Endothelial cell of umbilical vein (primary cell): ENCODE measurements around the gene DNAJB5. TPM values are rescaled to one million over a fixed set of nuclear protein-coding genes. Genes with fewer than 3 reads are reported as not detected.

Experiments
- BruUV-seq: library from RNA; stranded (reverse); fragments of 400-500 nt; replicated peaks from 2 replicates; lab custom pipeline; 2021; lab: Mats Ljungman, UMichigan
- CTCF ChIA-PET: fragments of 300-600, 350-600 bp; sonication (Branson Sonifier 250); formaldehyde crosslinking; loops from one replicate; lab custom pipeline; 2021; ENCODE audit warnings: antibody characterized with exemption, inconsistent platforms; lab: Charles Lee
- POLR2A ChIA-PET: fragments of 300-600, 350-600 bp; sonication (Branson Sonifier 250); formaldehyde crosslinking; loops from one replicate; lab custom pipeline; 2021; ENCODE audit warnings: antibody characterized with exemption, inconsistent platforms; lab: Charles Lee
- DNase-seq: peaks from one replicate; pipeline ENCODE4 v3.0.0-alpha.2; 2011; ENCODE audit warnings: low read depth, low spot score
- FAIRE-seq: peaks from 2 replicates; lab custom pipeline; 2011; peaks lifted over from hg19 to GRCh38; lab: Jason Lieb, UNC
- H2AFZ ChIP-seq: 2 replicates; pipeline ENCODE4 v1.6.0; 2012; ENCODE audit warnings: low read depth, low read length, control low read depth, inconsistent platforms
- H3K27ac ChIP-seq: 2 replicates; pipeline ENCODE4 v1.5.1; 2011; ENCODE audit warnings: low read depth, mild to moderate bottlenecking, control low read depth, low read length, moderate library complexity; ENCODE audit not compliant: insufficient read depth
- H3K27me3 ChIP-seq, 2 experiments: 2 replicates each; pipeline versions ENCODE4 v1.6.0 to v1.6.1; 2011; ENCODE audit warnings: low read length in 2 of 2, mixed read lengths in 1 of 2; ENCODE audit not compliant: control insufficient read depth in 2 of 2, insufficient read depth in 2 of 2
- H3K36me3 ChIP-seq, 2 experiments: 2 replicates in 1 of 2; 3 replicates in 1 of 2; pipeline ENCODE4 v1.5.1; 2011; ENCODE audit warnings: low read length in 2 of 2, mild to moderate bottlenecking in 1 of 2, moderate library complexity in 1 of 2; ENCODE audit not compliant: control insufficient read depth in 2 of 2, insufficient read depth in 2 of 2; ENCODE audit errors: extremely low read depth in 1 of 2
- H3K4me1 ChIP-seq: 3 replicates; pipeline ENCODE4 v1.5.1; 2011; ENCODE audit warnings: mild to moderate bottlenecking, low read length; ENCODE audit not compliant: control insufficient read depth, insufficient read depth; ENCODE audit errors: extremely low read depth
- H3K4me2 ChIP-seq: 2 replicates; pipeline ENCODE4 v1.6.1; 2011; ENCODE audit warnings: low read length, control low read depth, mixed read lengths; ENCODE audit not compliant: insufficient read depth
- H3K4me3 ChIP-seq, 3 experiments: fragments of 200-600 bp in 1 of 3; sonication (generic), shearing (Covaris generic) in 1 of 3; replicated peaks in 1 of 3; 2 replicates each; pipeline ENCODE4 v1.5.1; 2011 to 2016; ENCODE audit warnings: control low read depth in 3 of 3, low read length in 3 of 3, mild to moderate bottlenecking in 2 of 3, inconsistent platforms in 1 of 3, low read depth in 1 of 3, moderate library complexity in 1 of 3; ENCODE audit not compliant: insufficient read depth in 1 of 3
- H3K79me2 ChIP-seq: 2 replicates; pipeline ENCODE4 v1.6.0; 2012; ENCODE audit warnings: low read length, inconsistent platforms; ENCODE audit not compliant: control insufficient read depth, insufficient read depth
- H3K9ac ChIP-seq: replicated peaks from 2 replicates; pipeline ENCODE3; 2011; ENCODE audit warnings: low read length, control low read depth; ENCODE audit not compliant: insufficient read depth; ENCODE audit errors: extremely low read depth
- H3K9me1 ChIP-seq: replicated peaks from 3 replicates; pipeline ENCODE4 v1.6.0; 2011; ENCODE audit warnings: mild to moderate bottlenecking, low read length; ENCODE audit not compliant: control insufficient read depth, insufficient read depth; ENCODE audit errors: extremely low read depth
- H3K9me3 ChIP-seq: replicated peaks from 2 replicates; pipeline ENCODE4 v1.5.1; 2012; ENCODE audit warnings: low read length, inconsistent platforms; ENCODE audit not compliant: control insufficient read depth, insufficient read depth
- H4K20me1 ChIP-seq: replicated peaks from 2 replicates; pipeline ENCODE3; 2011; ENCODE audit warnings: mild to moderate bottlenecking, low read length; ENCODE audit not compliant: control insufficient read depth, insufficient read depth; ENCODE audit errors: extremely low read depth
- EZH2 ChIP-seq: IDR thresholded peaks from 2 replicates; pipeline ENCODE4 v1.6.1; 2012; ENCODE audit warnings: borderline replicate concordance, low read depth, mild to moderate bottlenecking, moderate library complexity, low read length, inconsistent platforms; ENCODE audit not compliant: severe bottlenecking
- FOS ChIP-seq: IDR thresholded peaks from 2 replicates; pipeline ENCODE4 v1.6.1; 2011; ENCODE audit warnings: mild to moderate bottlenecking, low read length, moderate library complexity, borderline replicate concordance; ENCODE audit not compliant: insufficient read depth
- GATA2 ChIP-seq: IDR thresholded peaks from 2 replicates; pipeline ENCODE4 v1.7.0; 2011; ENCODE audit warnings: low read depth, mild to moderate bottlenecking, moderate library complexity, mixed read lengths, low read length; ENCODE audit not compliant: insufficient read length, insufficient read depth
- JUN ChIP-seq: IDR thresholded peaks from 2 replicates; pipeline ENCODE4 v1.6.1; 2011; ENCODE audit warnings: borderline replicate concordance, low read depth; ENCODE audit not compliant: insufficient read length, insufficient read depth
- MYC ChIP-seq: IDR thresholded peaks from one replicate; pipeline ENCODE4 v1.6.1; 2011; ENCODE audit warnings: mild to moderate bottlenecking, low read depth, low read length
- POLR2A ChIP-seq: IDR thresholded peaks from 2 replicates; pipeline ENCODE4 v1.6.1; 2012; ENCODE audit warnings: low read depth, mild to moderate bottlenecking, control low read depth, low read length
- POLR2AphosphoS5 ChIP-seq: IDR thresholded peaks from 2 replicates; pipeline ENCODE4 v1.6.1; 2012; ENCODE audit warnings: low read depth, mild to moderate bottlenecking, control low read depth, low read length, moderate library complexity; ENCODE audit not compliant: insufficient read depth
- dilution Hi-C: fragments of 300-500 bp; cut with MboI; formaldehyde crosslinking; loops from one replicate; pipeline ENCODE4 v1.15.0; 2019; ENCODE audit warnings: low sequenced_read_pairs; ENCODE audit not compliant: extremely low pct_ligation_motif_present
- intact Hi-C: fragments of 100-400 bp; cut with micrococcal nuclease; formaldehyde crosslinking; loops from one replicate; pipeline ENCODE4 v1.10.0; 2022
- polyA plus RNA-seq, 4 experiments: library from polyadenylated mRNA; depleted of rRNA in 3 of 4; stranded (reverse) in 3 of 4; unstranded in 1 of 4; fragments of >200 nt; gene quantifications; 2 replicates each; pipeline versions ENCODE4 v1.2.1 to v1.2.3, GENCODE V29; 2011 to 2012; ENCODE audit warnings: missing spikeins in 1 of 4
- total RNA-seq: library from RNA; stranded (reverse); gene quantifications from 2 replicates; pipeline ENCODE4 v1.2.3, GENCODE V29; 2021
- TF ChIP-seq, protein P1 (sequence below), 2 donors: IDR thresholded peaks; 1 replicate in 1 of 2; 2 replicates in 1 of 2; pipeline ENCODE4 v1.5.1; 2011; ENCODE audit warnings: low read length in 2 of 2, mild to moderate bottlenecking in 2 of 2, moderate library complexity in 2 of 2, control low read depth in 1 of 2, inconsistent platforms in 1 of 2, low read depth in 1 of 2; ENCODE audit not compliant: insufficient read depth in 1 of 2; ENCODE audit errors: extremely low read depth in 1 of 2
- TF ChIP-seq, protein P2 (sequence below): IDR thresholded peaks from 2 replicates; pipeline ENCODE4 v1.6.1; 2011; ENCODE audit not compliant: insufficient read depth, insufficient read length

Gene DNAJB5
- total and polyA plus RNA-seq, 2 donors (not counting 3 experiments of a cell fraction or from before 2014, with no cell fraction given), result 8.6 to 12.8 TPM

DNA sequence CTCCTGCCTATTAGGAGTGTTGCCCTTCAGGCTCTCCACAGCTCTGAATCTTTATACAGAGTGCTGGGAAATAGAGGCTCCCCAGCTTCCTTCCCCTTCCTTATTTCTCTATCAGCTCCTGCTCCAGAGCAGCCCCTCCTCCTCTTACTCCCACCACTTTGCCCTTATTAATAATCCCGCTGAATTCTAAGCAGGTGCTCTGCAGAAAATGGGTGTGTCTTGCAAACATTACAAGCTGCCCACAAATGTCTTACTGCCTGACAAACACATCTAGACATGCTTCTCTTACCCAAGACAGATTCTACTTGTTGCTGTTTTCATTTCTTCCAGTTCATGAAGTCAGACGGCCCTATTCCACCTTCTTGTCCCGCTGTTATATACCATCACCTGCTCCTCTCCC, 25.1 kb upstream of the DNAJB5 start:
- H3K36me3 ChIP-seq, result no peaks in the 10 kb centered on the region
- H3K27ac ChIP-seq, result no peak overlapping the region
- H3K4me2 ChIP-seq, result no peak overlapping the region
- intact Hi-C loops (no loop called here), dilution Hi-C loops (no loop called here)
- TF ChIP-seq MYC, result no peak
- TF ChIP-seq EZH2, result no peak
- TF ChIP-seq, protein P1, sequence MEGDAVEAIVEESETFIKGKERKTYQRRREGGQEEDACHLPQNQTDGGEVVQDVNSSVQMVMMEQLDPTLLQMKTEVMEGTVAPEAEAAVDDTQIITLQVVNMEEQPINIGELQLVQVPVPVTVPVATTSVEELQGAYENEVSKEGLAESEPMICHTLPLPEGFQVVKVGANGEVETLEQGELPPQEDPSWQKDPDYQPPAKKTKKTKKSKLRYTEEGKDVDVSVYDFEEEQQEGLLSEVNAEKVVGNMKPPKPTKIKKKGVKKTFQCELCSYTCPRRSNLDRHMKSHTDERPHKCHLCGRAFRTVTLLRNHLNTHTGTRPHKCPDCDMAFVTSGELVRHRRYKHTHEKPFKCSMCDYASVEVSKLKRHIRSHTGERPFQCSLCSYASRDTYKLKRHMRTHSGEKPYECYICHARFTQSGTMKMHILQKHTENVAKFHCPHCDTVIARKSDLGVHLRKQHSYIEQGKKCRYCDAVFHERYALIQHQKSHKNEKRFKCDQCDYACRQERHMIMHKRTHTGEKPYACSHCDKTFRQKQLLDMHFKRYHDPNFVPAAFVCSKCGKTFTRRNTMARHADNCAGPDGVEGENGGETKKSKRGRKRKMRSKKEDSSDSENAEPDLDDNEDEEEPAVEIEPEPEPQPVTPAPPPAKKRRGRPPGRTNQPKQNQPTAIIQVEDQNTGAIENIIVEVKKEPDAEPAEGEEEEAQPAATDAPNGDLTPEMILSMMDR (IDR thresholded peaks at IDR 0.05; ENCODE audit: extremely low read depth in 1 of 2, insufficient read depth in 1 of 2, low read depth in 1 of 2, low read length in 2 of 2), result no peak
- no peak for TF ChIP-seq POLR2A
- TF ChIP-seq, protein P2, sequence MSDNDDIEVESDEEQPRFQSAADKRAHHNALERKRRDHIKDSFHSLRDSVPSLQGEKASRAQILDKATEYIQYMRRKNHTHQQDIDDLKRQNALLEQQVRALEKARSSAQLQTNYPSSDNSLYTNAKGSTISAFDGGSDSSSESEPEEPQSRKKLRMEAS, result no peak
- no peak for TF ChIP-seq POLR2AphosphoS5
- TF ChIP-seq FOS, result no peak
- TF ChIP-seq GATA2, result no peak
- no peak for TF ChIP-seq JUN
- no peak for FAIRE-seq
- DNase-seq, result no peak
- H4K20me1 ChIP-seq, result no peaks in the 10 kb centered on the region
- ChIA-PET POLR2A (no interaction called here), CTCF (interaction anchor here (1.0 to 2.2 kb wide), 3 partner anchors 20 to 65 kb away, joined by 4 to 7 read pairs (median 5); no protein-coding TSS in a partner anchor)
- H3K79me2 ChIP-seq, result no peaks in the 10 kb centered on the region
- H3K9ac ChIP-seq, result no peak overlapping the region
- H3K27me3 ChIP-seq, result peaks cover 40 to 85% of the 10 kb centered on the region in 2 experiments
- no peak overlapping the region for H2AFZ ChIP-seq
- no peaks in the 10 kb centered on the region for H3K9me3 ChIP-seq
- H3K4me1 ChIP-seq, result no peaks in the 10 kb centered on the region
- no peaks in the 10 kb centered on the region for H3K9me1 ChIP-seq
- no TSS peak for BruUV-seq
- no peak overlapping the region for H3K4me3 ChIP-seq
